ENCODE measurements around the gene JAK1. TPM values are rescaled to one million over a fixed set of nuclear protein-coding genes. Genes with fewer than 3 reads are reported as not detected.

The JAK1 gene
- total RNA-seq, 4 donors from 2014 or later, result 59.7 to 92.7 (median 64.1) TPM

GRCh38 chr1:64851664-64852063 lies 114.7 kb downstream of the JAK1 start:
- TF ChIP-seq CTCF (IDR thresholded peaks at IDR 0.05) (no peak), POLR2A (IDR thresholded peaks at IDR 0.05) (no peak)
- Histone ChIP-seq H3K9me3 (no peaks in the 10 kb centered on the region), H3K4me3 (no peak overlapping the region), H3K27me3 (no peaks in the 10 kb centered on the region), H3K4me1 (no peaks in the 10 kb centered on the region), H3K36me3 (peaks cover 7 to 98% (median 12%) of the 10 kb centered on the region in 3 donors), H3K27ac (no peak overlapping the region)
- intact Hi-C loops (cut with DNase I), result no loop called here
- no peak for DNase-seq
- 76 to 79% methylated on average over 7 of the region's 7 CpGs for WGBS, 2 donors

DNA sequence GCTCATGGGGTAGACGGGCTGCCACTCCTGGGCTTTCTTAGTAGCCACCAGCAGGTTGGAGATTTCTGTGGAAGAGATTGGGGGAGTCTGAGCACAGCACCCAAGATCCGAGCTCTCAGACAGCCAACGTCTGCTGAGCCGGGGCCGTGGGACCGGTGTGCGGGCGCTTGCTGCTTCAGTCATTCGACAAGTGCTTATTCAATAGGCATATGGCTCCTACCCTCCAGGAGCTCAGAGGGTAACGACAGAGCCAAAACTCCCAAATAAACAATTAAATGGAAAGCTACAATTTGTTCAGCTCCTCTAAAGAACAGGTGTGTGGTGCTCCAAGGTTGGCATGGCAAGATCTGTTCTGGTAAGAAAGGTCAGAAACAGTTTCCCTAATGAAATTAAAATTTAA lies 115.5 kb downstream of the JAK1 start:
- Histone ChIP-seq H3K27me3 (no peaks in the 10 kb centered on the region), H3K4me3 (no peak overlapping the region), H3K36me3 (peaks cover 7 to 98% (median 9%) of the 10 kb centered on the region in 3 donors), H3K9me3 (no peaks in the 10 kb centered on the region), H3K27ac (no peak overlapping the region), H3K4me1 (no peaks in the 10 kb centered on the region)
- TF ChIP-seq POLR2A (IDR thresholded peaks at IDR 0.05) (no peak), CTCF (IDR thresholded peaks at IDR 0.05) (no peak)
- WGBS, 2 donors, result 75 to 88% methylated on average over 1 to 8 of the region's 10 CpGs
- intact Hi-C loops (cut with DNase I), result no loop called here
- DNase-seq, result no peak

DNA sequence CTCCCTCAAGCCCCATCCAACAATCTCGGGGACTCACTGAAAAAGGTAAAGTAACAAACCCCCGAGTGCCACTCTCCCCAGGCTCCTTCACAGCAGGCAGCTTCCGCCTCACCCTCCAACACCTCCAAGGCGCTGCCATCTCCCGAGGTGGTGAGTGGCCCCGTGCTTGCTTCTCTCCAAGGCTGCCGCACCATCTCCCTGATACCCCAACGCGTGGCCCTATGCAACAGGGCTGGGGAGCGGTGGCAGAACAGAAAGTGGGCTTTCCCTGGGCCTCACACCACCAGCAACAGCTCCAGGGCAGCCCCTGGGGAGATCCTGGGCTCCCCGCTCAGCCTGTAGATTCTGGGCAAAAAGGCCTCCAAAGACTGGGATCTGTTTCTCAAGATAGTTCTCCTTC lies 116.4 kb downstream of the JAK1 start:
- intact Hi-C loops (cut with DNase I), result no loop called here
- no peaks in the 10 kb centered on the region for H3K27me3 ChIP-seq
- no peak for DNase-seq
- H3K36me3 ChIP-seq, result peaks cover 7 to 98% (median 9%) of the 10 kb centered on the region in 3 donors
- no peak overlapping the region for H3K4me3 ChIP-seq
- WGBS, 2 donors, result 90 to 93% methylated on average over 6 to 10 of the region's 11 CpGs
- no peak for TF ChIP-seq POLR2A (IDR thresholded peaks at IDR 0.05)
- TF ChIP-seq CTCF (IDR thresholded peaks at IDR 0.05), result no peak
- no peak overlapping the region for H3K27ac ChIP-seq
- no peaks in the 10 kb centered on the region for H3K4me1 ChIP-seq
- H3K9me3 ChIP-seq, result no peaks in the 10 kb centered on the region

DNA sequence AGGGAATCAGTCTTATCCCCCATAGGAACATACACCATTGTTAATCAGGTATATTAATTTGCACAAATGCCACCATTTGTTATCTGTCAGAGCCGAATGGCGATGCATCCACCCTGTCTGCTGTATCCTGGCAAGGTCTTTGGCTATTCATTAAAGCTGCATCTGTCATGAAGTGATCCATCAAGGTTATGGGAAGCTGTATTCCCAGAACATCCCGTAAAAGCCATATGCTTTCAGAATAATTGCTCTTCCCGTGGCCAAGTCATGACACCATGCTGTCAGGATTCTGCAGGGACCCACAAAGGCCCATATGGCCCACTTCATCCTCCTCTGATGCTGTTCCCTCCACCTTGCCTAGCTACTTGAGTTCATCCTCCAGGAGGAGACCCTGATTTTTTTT lies 117.5 kb downstream of the JAK1 start:
- intact Hi-C loops (cut with DNase I), result no loop called here
- TF ChIP-seq POLR2A (IDR thresholded peaks at IDR 0.05) (no peak), CTCF (IDR thresholded peaks at IDR 0.05) (no peak)
- DNase-seq, result no peak
- 94% methylated on average over 4 of the region's 4 CpGs for WGBS, 2 donors
- no peaks in the 10 kb centered on the region for H3K9me3 ChIP-seq
- H3K36me3 ChIP-seq, result peaks cover 10 to 98% (median 14%) of the 10 kb centered on the region in 3 donors
- H3K4me3 ChIP-seq, result no peak overlapping the region
- H3K4me1 ChIP-seq, result no peaks in the 10 kb centered on the region
- no peak overlapping the region for H3K27ac ChIP-seq
- H3K27me3 ChIP-seq, result no peaks in the 10 kb centered on the region

- TF ChIP-seq POLR2A (IDR thresholded peaks at IDR 0.05) (no peak), CTCF (IDR thresholded peaks at IDR 0.05) (no peak)
- no peaks in the 10 kb centered on the region for H3K27me3 ChIP-seq
- no peaks in the 10 kb centered on the region for H3K9me3 ChIP-seq
- H3K27ac ChIP-seq, result no peak overlapping the region
- H3K36me3 ChIP-seq, result peaks cover 10 to 98% (median 14%) of the 10 kb centered on the region in 3 donors
- intact Hi-C loops (cut with DNase I), result no loop called here
- no peaks in the 10 kb centered on the region for H3K4me1 ChIP-seq
- no peak for DNase-seq
- 90 to 100% methylated on average over 2 to 3 of the region's 3 CpGs for WGBS, 2 donors
- no peak overlapping the region for H3K4me3 ChIP-seq
Observed at GRCh38 chr1:64848136-64848535, 118.2 kb downstream of the JAK1 start.
